ENCODE data around the gene ATP2B2. TPM values are rescaled to one million over a fixed set of nuclear protein-coding genes. Genes with fewer than 3 reads are reported as not detected.

ATP2B2 gene
- total RNA-seq, 1 experiment from 2014 or later: not detected

GRCh38 chr3:10471054-10471688 lies 34.2 kb downstream of the ATP2B2 start:
- Mint-ChIP-seq H3K9me3 (ENCODE audit: low read depth, unreplicated experiment) (no peaks in the 10 kb centered on the region), H3K36me3 (ENCODE audit: insufficient read depth, unreplicated experiment) (no peaks in the 10 kb centered on the region), H3K4me3 (ENCODE audit: low read depth, unreplicated experiment) (no peak overlapping the region), H3K4me1 (ENCODE audit: low read depth, unreplicated experiment) (no peaks in the 10 kb centered on the region), H3K27me3 (ENCODE audit: unreplicated experiment) (peaks cover 93% of the 10 kb centered on the region), H3K27ac (ENCODE audit: unreplicated experiment) (no peak overlapping the region)
- DNase-seq: no peak
- CTCF ChIA-PET: interaction anchor here (0.6 kb wide), 1 partner anchor 54 kb away, joined by 3 read pairs; no protein-coding TSS in a partner anchor
- no TSS peak for BruUV-seq (replicated peaks)
- no peak for TF ChIP-seq CTCF (IDR thresholded peaks at IDR 0.05; ENCODE audit: unreplicated experiment)
- intact Hi-C loops (cut with micrococcal nuclease; ENCODE audit: unreplicated experiment): no loop called here

GRCh38 chr3:10470120-10471053 lies 35.0 kb downstream of the ATP2B2 start:
- H3K4me1 Mint-ChIP-seq (ENCODE audit: low read depth, unreplicated experiment): no peaks in the 10 kb centered on the region
- no TSS peak for BruUV-seq (replicated peaks)
- no peaks in the 10 kb centered on the region for H3K9me3 Mint-ChIP-seq (ENCODE audit: low read depth, unreplicated experiment)
- H3K27me3 Mint-ChIP-seq (ENCODE audit: unreplicated experiment): peaks cover 100% of the 10 kb centered on the region
- no peak for TF ChIP-seq CTCF (IDR thresholded peaks at IDR 0.05; ENCODE audit: unreplicated experiment)
- no peak overlapping the region for H3K27ac Mint-ChIP-seq (ENCODE audit: unreplicated experiment)
- intact Hi-C loops (cut with micrococcal nuclease; ENCODE audit: unreplicated experiment): no loop called here
- no peak for DNase-seq
- CTCF ChIA-PET: no interaction called here
- H3K4me3 Mint-ChIP-seq (ENCODE audit: low read depth, unreplicated experiment): no peak overlapping the region
- H3K36me3 Mint-ChIP-seq (ENCODE audit: insufficient read depth, unreplicated experiment): no peaks in the 10 kb centered on the region

GRCh38 chr3:10469441-10470119 lies 35.8 kb downstream of the ATP2B2 start:
- H3K9me3 Mint-ChIP-seq (ENCODE audit: low read depth, unreplicated experiment): no peaks in the 10 kb centered on the region
- no TSS peak for BruUV-seq (replicated peaks)
- no peaks in the 10 kb centered on the region for H3K4me1 Mint-ChIP-seq (ENCODE audit: low read depth, unreplicated experiment)
- H3K27me3 Mint-ChIP-seq (ENCODE audit: unreplicated experiment): peaks cover 100% of the 10 kb centered on the region
- TF ChIP-seq CTCF (IDR thresholded peaks at IDR 0.05; ENCODE audit: unreplicated experiment): no peak
- CTCF ChIA-PET: no interaction called here
- no peak overlapping the region for H3K4me3 Mint-ChIP-seq (ENCODE audit: low read depth, unreplicated experiment)
- H3K27ac Mint-ChIP-seq (ENCODE audit: unreplicated experiment): no peak overlapping the region
- no peaks in the 10 kb centered on the region for H3K36me3 Mint-ChIP-seq (ENCODE audit: insufficient read depth, unreplicated experiment)
- intact Hi-C loops (cut with micrococcal nuclease; ENCODE audit: unreplicated experiment): no loop called here
- no peak for DNase-seq

DNA sequence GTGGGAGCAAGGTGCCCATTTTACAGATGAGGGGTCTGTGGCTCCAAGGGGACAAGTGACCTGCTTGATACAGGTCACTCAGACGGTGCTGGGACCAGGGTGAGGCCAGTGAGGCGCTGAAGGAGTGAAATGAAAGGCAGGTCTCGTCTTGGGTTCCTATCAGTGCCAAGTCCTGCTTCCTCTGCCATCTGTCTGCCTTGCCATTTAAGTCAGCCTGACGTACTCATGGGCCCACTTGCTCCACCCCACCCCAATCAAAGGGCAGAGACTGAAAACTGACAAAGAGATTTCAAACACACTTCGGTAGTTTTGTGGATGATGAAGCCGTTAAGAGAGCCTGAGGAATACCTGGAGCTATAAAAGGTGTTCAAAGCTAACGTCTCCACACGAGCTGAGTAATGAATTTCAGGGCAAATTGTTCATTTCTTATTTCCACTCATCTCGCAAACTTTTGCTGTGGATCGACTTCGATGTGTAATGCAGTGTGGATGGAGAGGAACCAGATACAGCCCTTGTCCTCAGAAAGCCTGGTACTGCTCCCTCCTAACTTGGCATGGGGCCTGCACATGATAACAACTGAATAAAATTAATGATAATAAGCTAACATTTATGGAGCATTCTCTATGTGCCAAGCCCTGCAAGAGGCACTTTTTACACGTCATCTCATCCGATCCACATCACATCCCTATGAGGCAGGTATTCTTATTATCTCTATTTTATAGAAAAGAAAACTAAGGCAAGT lies 36.6 kb downstream of the ATP2B2 start:
- Mint-ChIP-seq H3K4me1 (ENCODE audit: low read depth, unreplicated experiment) (no peaks in the 10 kb centered on the region), H3K27ac (ENCODE audit: unreplicated experiment) (no peak overlapping the region), H3K4me3 (ENCODE audit: low read depth, unreplicated experiment) (no peak overlapping the region), H3K36me3 (ENCODE audit: insufficient read depth, unreplicated experiment) (no peaks in the 10 kb centered on the region), H3K9me3 (ENCODE audit: low read depth, unreplicated experiment) (no peaks in the 10 kb centered on the region), H3K27me3 (ENCODE audit: unreplicated experiment) (peaks cover 95% of the 10 kb centered on the region)
- TF ChIP-seq CTCF (IDR thresholded peaks at IDR 0.05; ENCODE audit: unreplicated experiment): no peak
- intact Hi-C loops (cut with micrococcal nuclease; ENCODE audit: unreplicated experiment): no loop called here
- CTCF ChIA-PET: no interaction called here
- no peak for DNase-seq
- no TSS peak for BruUV-seq (replicated peaks)
